A549 treated with GW870086 at 1 μM for 4 hours (cell line): ENCODE measurements around the gene PRR33. TPM values are rescaled to one million over a fixed set of nuclear protein-coding genes. Genes with fewer than 3 reads are reported as not detected.

Experiments used
- total RNA-seq: library from RNA; stranded (reverse); fragments of 200-300 nt; extraction: Qiagen RNA extraction; gene quantifications from 5 replicates; pipeline ENCODE4 v1.2.3, GENCODE V29; 2022; ENCODE audit warnings: low read depth

PRR33 gene
- not detected in 5 replicates for total RNA-seq

DNA sequence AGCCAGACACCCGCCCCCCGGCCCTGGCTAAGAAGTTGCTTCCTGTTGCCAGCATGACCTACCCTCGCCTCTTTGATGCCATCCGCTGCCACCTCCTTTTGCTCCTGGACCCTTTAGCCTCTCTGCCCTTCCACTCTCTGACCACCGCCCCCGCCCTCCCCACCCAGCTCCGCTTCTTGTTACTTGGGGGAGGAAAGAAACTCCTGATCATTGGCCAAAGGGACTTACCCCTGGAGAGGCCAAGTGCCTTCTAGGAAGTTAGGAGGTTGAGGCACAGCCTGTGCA is at the start of gene PRR33:
Gene PRR33 (minus strand): TSS at position 65 of the 285 bp plus-strand sequence. CDS start 1,311 bp downstream, outside the sequence.

DNA sequence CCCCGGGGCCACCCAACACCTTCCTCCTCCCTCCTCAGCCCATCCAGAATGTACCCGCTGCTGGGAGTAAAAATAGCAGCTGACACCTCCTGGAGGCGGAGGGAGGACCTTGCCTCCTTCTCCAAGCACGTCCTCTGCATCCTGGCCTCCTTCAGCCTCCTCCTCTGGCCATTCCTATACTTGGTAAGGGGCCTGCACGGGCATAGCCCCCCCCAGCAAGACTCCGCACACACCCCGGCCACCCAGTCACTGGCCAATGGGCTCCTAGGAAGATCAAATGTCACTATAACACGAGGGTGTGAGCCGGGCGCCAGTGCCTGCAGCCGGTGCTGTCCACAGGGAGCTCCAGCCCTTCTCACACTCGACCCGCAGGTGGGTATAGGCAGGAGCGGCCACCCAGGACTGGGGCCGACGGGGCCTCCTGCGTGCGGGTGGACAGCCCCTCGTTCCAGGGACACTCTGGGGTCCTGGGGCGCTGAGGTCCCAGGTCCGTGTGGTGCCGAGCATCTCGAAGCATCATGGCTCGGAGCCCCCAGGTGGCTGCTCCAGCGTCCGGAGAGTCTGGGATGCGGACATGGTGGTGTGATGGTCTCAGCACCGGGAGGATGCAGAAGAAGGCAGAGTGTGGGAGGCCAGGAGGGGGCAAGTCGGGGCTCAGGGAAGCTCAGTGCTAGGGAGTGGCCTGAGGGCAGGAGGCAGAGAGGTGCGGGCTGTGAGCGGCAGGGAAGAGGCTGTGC is 27.9 kb upstream of the PRR33 start, which contains the start of gene TNNT3:
Gene TNNT3 (plus strand): TSS at position 313 of the 737 bp plus-strand sequence. CDS start 3,172 bp downstream, outside the sequence.

DNA sequence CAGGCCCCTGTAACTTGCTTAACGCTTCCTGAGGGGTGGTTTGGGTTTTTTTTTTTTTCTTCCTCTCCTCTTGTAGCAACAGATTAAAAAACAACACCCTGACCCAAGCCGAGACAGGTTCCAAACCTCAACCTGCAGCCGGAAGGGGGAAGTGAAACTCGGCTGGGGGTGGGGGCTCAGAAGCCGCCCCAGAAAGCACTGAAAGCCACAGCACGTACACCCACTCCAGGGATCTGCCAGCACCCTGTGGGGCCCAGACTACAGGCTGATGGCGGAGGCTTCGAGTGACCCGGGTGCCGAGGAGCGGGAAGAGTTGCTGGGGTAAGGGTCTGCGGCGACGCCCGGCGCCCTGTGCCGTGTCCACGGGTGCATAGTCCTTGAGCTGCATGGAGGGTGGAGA is 38.8 kb downstream of the PRR33 start, which contains the start of gene LSP1:
Gene LSP1 (plus strand): TSS at position 208 of the 400 bp plus-strand sequence. CDS start 61 bp downstream, at position 269.

DNA sequence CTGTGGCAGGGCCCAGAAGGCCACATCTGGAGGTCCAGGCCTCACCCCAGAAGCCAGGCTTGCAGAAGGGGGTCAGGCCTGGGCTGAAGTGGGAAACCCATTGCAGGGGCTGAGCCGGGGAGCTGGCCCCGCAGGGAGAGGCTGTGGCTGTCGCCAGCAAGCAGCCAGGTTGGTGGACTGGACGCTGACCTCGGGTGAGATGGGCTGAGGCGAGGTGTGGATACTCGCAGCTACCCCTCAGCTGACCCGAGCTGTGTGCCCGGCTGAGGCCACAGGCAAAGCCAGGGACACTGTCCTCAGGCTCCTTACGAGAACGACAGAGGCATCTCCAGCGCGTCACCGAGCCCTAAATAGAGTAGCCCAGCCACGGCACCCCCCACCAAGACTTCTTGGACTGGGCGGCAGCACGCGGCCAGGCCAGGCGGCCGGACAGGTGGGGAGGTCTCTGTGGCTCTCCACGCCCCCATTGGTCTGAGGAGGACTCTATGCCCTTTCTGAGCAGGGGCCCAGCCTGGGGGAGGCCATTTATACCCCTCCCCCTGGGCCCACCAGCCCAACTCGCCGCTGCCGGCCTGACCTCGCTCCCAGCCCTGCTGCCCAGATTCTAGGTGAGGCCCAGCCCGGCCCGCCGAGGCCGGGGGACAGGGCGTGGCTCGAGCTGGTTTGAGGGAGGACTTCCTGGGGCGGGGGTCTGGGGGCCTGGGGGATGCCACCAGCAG is 53.1 kb downstream of the PRR33 start, which contains the start of gene TNNI2:
Gene TNNI2 (plus strand): TSS at position 556 of the 719 bp plus-strand sequence. CDS start 716 bp downstream, outside the sequence.

Other genes starting within 250 kb of the PRR33 start
- not detected in 5 replicates for gene KRTAP5-6, start 194.7 kb downstream of the PRR33 start, total RNA-seq
- gene IFITM10, start 141.3 kb downstream of the PRR33 start, total RNA-seq: 0.96 to 2.1 TPM (median 1.2 TPM) in 5 replicates
- gene CTSD, start 128.0 kb downstream of the PRR33 start, total RNA-seq: 357 to 564 TPM (median 482 TPM) in 5 replicates
- gene SYT8, start 56.9 kb downstream of the PRR33 start, total RNA-seq: 0.21 to 1.00 TPM (median 0.36 TPM) in 5 replicates
- gene TNNI2, start 52.9 kb downstream of the PRR33 start, total RNA-seq: 0.39 TPM in 1 of 5 replicates, not detected in the others
- gene LSP1, start 38.8 kb downstream of the PRR33 start, total RNA-seq: 1.2 to 3.2 TPM (median 2.2 TPM) in 5 replicates
- 0.13 to 0.16 TPM (median 0.14 TPM) in 3 of 5 replicates, not detected in the others for gene TNNT3, start 27.8 kb upstream of the PRR33 start, total RNA-seq
- 144 to 164 TPM (median 156 TPM) in 5 replicates for gene MRPL23, start 55.4 kb upstream of the PRR33 start, total RNA-seq
- gene H19, start 105.9 kb upstream of the PRR33 start, total RNA-seq: 8.3 to 20.6 TPM (median 14.5 TPM) in 5 replicates
- 2.3 to 3.5 TPM (median 3.1 TPM) in 5 replicates for gene IGF2, start 247.5 kb upstream of the PRR33 start, total RNA-seq